Pancreas (tissue), 10 donors: ENCODE measurements around the gene CLINT1. TPM values are rescaled to one million over a fixed set of nuclear protein-coding genes. Genes with fewer than 3 reads are reported as not detected.

Source experiments
- ATAC-seq, 4 donors: fragments of 200-7000 bp; cut with Tn5 transposase; one replicate each; pipeline versions ENCODE4 v1.8.0 to v1.9.1; 2020; ENCODE audit warnings: mild to moderate bottlenecking in 4 of 4, moderate library complexity in 4 of 4
- DNase-seq, 6 donors: peaks; one replicate each; pipeline ENCODE4 v3.0.0-alpha.2; 2020
- FAIRE-seq: peaks from 2 replicates; lab custom pipeline; 2012; peaks lifted over from hg19 to GRCh38; lab: Jason Lieb, UNC
- H3K27ac ChIP-seq, 4 donors: fragments of 200-600 bp; sonication (generic); 1 replicate in 3 of 4; 2 replicates in 1 of 4; pipeline versions ENCODE4 v1.5.0 to v1.8.0; 2020
- H3K27me3 ChIP-seq, 4 donors: fragments of 200-600 bp; one replicate each; pipeline ENCODE4 v1.8.0; 2021
- H3K36me3 ChIP-seq, 3 donors: fragments of 200-600 bp; sonication (generic) in 1 of 3; one replicate each; pipeline versions ENCODE4 v1.5.0 to v1.8.0; 2020 to 2021
- H3K4me1 ChIP-seq, 3 donors: fragments of 200-600 bp; one replicate each; pipeline ENCODE4 v1.8.0; 2021
- H3K4me3 ChIP-seq, 4 donors: fragments of 200-600 bp; sonication (generic) in 2 of 4; one replicate each; pipeline versions ENCODE4 v1.5.0 to v1.8.0; 2020 to 2021
- H3K9me3 ChIP-seq, 4 donors: fragments of 200-600 bp; one replicate each; pipeline ENCODE4 v1.8.0; 2021
- WGBS, 2 donors: extraction: QIAGEN DNeasy Blood & Tissue Kit; methylation state at CpG; one replicate each; pipeline ENCODE4 v1.1.7; 2013; 5-methylcytosine and 5-hydroxymethylcytosine counted together
- intact Hi-C, 3 donors: fragments of 100-400 bp; cut with DNase I; formaldehyde crosslinking; loops; one replicate each; pipeline versions ENCODE4 v1.11.1 to v1.14.2; 2022
- polyA plus RNA-seq, 2 donors: library from polyadenylated mRNA; stranded (reverse); fragments of 200-250 nt; gene quantifications; one replicate each; pipeline ENCODE4 v1.2.3, GENCODE V29; 2013
- total RNA-seq, 6 donors: library from RNA; stranded (reverse); fragmentation: NEBNext Ultra II Directional in 4 of 6; extraction: Animal tissue kit (Norgen Biotek cat#: 25700) in 4 of 6; gene quantifications; one replicate each; pipeline versions ENCODE4 v1.2.1 to v1.2.4, GENCODE V29; 2021 to 2023
- TF ChIP-seq, protein P1 (sequence below), 4 donors: fragments of 200-600 bp; sonication (generic) in 3 of 4; IDR thresholded peaks; one replicate each; pipeline versions ENCODE4 v1.5.0 to v1.8.0; 2021; ENCODE audit warnings: antibody characterized with exemption in 4 of 4
- donor health status: healthy with polysubstance abuse.
- donor health status: DM: no; HTN: no; CAD: no; lungs with moderate emphysema.
- donor health status: DM: no; HTN: no; CAD: no.
- donor health status: control.
- donor health status: control.
- donor health status: Bipolar disorder and iron deficiency.
- donor health status: DM: yes; HTN: yes; CAD: no.
- donor health status: DM: no; HTN: no; CAD: no.
- donor health status: DM: no; HTN: no; CAD: no.
- donor health status: DM: yes; HTN: yes; CAD: no.

The CLINT1 gene
- total and polyA plus RNA-seq, 8 donors = 23.5 to 62.5 (median 37.9) TPM

DNA sequence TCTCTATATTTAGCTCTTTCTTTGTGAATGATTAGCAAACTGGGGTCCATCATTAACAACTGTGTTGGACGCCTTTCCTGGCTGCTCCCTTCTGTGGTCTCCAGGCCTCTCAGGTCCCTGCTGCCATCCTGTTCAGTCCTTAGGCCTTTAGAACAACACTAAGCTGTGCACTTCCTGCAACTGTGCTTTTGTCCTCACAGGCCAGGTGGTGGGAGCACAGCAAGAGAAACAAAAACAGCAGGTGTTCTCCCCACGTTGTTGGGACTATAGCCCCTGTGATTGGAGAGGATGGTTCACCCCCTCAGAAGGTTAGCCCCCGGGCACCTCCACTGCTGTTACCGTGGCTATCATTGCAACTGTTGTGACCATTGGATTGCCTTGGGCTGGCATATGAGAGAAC lies 41.7 kb upstream of the CLINT1 start:
- no peak for FAIRE-seq
- no peak overlapping the region for H3K4me3 ChIP-seq
- H3K27me3 ChIP-seq = no peaks in the 10 kb centered on the region
- TF ChIP-seq, protein P1, sequence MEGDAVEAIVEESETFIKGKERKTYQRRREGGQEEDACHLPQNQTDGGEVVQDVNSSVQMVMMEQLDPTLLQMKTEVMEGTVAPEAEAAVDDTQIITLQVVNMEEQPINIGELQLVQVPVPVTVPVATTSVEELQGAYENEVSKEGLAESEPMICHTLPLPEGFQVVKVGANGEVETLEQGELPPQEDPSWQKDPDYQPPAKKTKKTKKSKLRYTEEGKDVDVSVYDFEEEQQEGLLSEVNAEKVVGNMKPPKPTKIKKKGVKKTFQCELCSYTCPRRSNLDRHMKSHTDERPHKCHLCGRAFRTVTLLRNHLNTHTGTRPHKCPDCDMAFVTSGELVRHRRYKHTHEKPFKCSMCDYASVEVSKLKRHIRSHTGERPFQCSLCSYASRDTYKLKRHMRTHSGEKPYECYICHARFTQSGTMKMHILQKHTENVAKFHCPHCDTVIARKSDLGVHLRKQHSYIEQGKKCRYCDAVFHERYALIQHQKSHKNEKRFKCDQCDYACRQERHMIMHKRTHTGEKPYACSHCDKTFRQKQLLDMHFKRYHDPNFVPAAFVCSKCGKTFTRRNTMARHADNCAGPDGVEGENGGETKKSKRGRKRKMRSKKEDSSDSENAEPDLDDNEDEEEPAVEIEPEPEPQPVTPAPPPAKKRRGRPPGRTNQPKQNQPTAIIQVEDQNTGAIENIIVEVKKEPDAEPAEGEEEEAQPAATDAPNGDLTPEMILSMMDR (IDR thresholded peaks at IDR 0.05) = no peak
- no peaks in the 10 kb centered on the region for H3K4me1 ChIP-seq
- intact Hi-C loops = no loop called here
- WGBS, 2 donors = 62 to 73% methylated on average over 4 of the region's 4 CpGs
- no peak for DNase-seq
- no peak for ATAC-seq
- H3K27ac ChIP-seq = no peak overlapping the region
- no peaks in the 10 kb centered on the region for H3K9me3 ChIP-seq
- no peaks in the 10 kb centered on the region for H3K36me3 ChIP-seq

DNA sequence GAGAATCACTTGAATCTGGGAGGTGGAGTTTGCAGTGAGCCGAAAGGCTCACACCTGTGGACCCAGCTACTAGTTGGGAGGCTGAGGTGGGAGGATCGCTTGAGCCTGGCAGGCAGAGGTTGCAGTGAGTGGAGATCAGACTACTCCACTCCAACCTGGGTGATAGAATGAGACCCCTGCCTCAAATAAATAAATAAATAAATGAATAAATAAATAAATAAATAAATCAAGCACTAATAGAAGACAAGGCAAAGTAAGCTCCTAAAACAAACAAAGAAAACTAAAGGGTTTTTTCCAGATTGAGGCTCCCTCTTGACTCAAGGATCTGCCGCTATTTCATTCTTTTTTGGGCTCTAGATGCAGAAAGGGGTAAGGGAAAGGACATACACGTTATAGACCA lies 34.7 kb upstream of the CLINT1 start:
- TF ChIP-seq, protein P1 (IDR thresholded peaks at IDR 0.05) = no peak
- Histone ChIP-seq H3K4me1 (peaks cover 0 to 15% (median 0%) of the 10 kb centered on the region in 3 donors), H3K27me3 (no peaks in the 10 kb centered on the region), H3K27ac (no peak overlapping the region), H3K9me3 (no peaks in the 10 kb centered on the region), H3K36me3 (no peaks in the 10 kb centered on the region), H3K4me3 (no peak overlapping the region)
- DNase-seq (no peak), FAIRE-seq (no peak), ATAC-seq (no peak)
- intact Hi-C loops = no loop called here
- WGBS, 2 donors = 93 to 94% methylated on average over 4 of the region's 4 CpGs

DNA sequence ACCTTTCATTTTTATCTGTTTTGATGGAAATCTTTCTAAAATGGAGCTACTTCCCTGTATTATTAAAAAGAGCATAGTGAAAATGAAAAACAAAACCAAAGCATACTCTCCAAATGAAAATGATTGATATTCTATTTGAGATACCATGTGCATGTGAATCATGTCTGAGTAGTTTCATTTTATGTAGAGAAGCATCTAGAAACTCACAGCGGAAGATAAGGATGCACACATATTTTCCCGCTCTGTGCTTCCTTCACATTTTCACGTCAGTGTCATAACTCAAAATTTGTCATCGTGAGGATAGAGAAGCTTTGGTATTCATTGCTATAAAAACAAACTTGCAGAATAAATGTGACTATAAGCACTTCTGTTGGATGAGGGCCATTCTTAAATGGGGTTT lies 34.0 kb upstream of the CLINT1 start:
- TF ChIP-seq, protein P1 (IDR thresholded peaks at IDR 0.05) = no peak
- Histone ChIP-seq H3K36me3 (no peaks in the 10 kb centered on the region), H3K27ac (no peak overlapping the region), H3K27me3 (no peaks in the 10 kb centered on the region), H3K4me1 (peaks cover 0 to 20% (median 0%) of the 10 kb centered on the region in 3 donors), H3K9me3 (no peaks in the 10 kb centered on the region), H3K4me3 (no peak overlapping the region)
- 63 to 70% methylated on average over 4 of the region's 4 CpGs for WGBS, 2 donors
- DNase-seq = no peak
- no peak for ATAC-seq
- intact Hi-C loops = no loop called here
- FAIRE-seq = no peak

DNA sequence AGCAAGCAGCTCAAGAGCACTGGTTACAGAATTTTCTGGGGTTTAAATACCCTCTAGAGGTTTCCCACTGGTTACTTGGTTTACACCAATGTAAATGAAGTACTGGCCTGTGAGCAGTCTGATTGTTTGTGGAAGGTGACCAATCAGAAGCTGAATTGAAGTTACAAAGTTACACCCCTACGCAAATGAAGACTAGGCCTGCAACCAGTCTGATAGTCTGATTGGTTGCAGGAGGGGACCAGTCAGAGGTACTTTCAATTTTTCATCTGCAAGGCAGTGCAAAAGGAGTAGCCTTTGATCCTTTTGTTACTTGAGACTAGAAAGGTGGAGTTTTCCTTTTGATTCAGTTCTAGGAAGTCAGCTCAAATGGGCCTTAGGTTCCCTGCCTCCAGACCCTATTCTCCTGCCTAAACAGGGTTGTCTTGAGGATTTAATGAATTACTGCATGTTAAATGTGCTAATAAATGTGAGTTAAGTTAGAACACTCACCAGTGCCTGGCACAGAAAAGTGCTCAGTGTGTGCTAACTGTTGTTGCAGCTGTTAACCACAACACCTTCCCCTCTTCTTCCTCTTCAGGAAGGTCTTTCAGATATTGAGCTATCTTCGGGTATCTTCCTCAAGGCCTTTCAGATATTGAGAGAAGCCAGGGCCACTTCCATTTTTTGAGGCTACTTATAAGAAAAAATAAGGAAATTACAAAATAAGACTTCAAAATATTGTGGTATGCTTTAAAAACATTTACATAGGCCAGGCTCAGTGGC lies 32.1 kb upstream of the CLINT1 start:
- no peak overlapping the region for H3K4me3 ChIP-seq
- ATAC-seq (no peak), FAIRE-seq (no peak), DNase-seq (no peak)
- H3K4me1 ChIP-seq = peaks cover 0 to 20% (median 0%) of the 10 kb centered on the region in 3 donors
- no peak overlapping the region for H3K27ac ChIP-seq
- WGBS, 2 donors = 88 to 95% methylated on average over 2 of the region's 2 CpGs
- TF ChIP-seq, protein P1 (IDR thresholded peaks at IDR 0.05) = no peak
- H3K9me3 ChIP-seq = no peaks in the 10 kb centered on the region
- no peaks in the 10 kb centered on the region for H3K36me3 ChIP-seq
- intact Hi-C loops = no loop called here
- no peaks in the 10 kb centered on the region for H3K27me3 ChIP-seq
